ENCODE measurements around the gene ARPC5L. TPM values are rescaled to one million over a fixed set of nuclear protein-coding genes. Genes with fewer than 3 reads are reported as not detected.

ARPC5L gene
- total RNA-seq, 1 donor from 2014 or later, result 35.1 TPM

GRCh38 chr9:124815601-124816000 lies 46.3 kb upstream of the ARPC5L start:
- Mint-ChIP-seq H3K4me1 (ENCODE audit: low read depth) (peaks cover 49% of the 10 kb centered on the region), H3K27ac (ENCODE audit: unreplicated experiment) (no peak overlapping the region), H3K4me3 (ENCODE audit: unreplicated experiment) (no peak overlapping the region), H3K36me3 (ENCODE audit: low read depth) (no peaks in the 10 kb centered on the region), H3K27me3 (ENCODE audit: low read depth) (no peaks in the 10 kb centered on the region), H3K9me3 (ENCODE audit: low read depth) (no peaks in the 10 kb centered on the region)
- no peak for DNase-seq (ENCODE audit: low spot score)
- no peak for TF ChIP-seq CTCF (IDR thresholded peaks at IDR 0.05)

- H3K9me3 Mint-ChIP-seq (ENCODE audit: low read depth), result no peaks in the 10 kb centered on the region
- DNase-seq (ENCODE audit: low spot score), result no peak
- no peaks in the 10 kb centered on the region for H3K36me3 Mint-ChIP-seq (ENCODE audit: low read depth)
- H3K4me1 Mint-ChIP-seq (ENCODE audit: low read depth), result peaks cover 23% of the 10 kb centered on the region
- H3K27ac Mint-ChIP-seq (ENCODE audit: unreplicated experiment), result peak overlapping the region; percentile 29
- H3K4me3 Mint-ChIP-seq (ENCODE audit: unreplicated experiment), result no peak overlapping the region
- H3K27me3 Mint-ChIP-seq (ENCODE audit: low read depth), result no peaks in the 10 kb centered on the region
- TF ChIP-seq CTCF (IDR thresholded peaks at IDR 0.05), result no peak
These were observed 43.3 kb upstream of the ARPC5L start for GRCh38 chr9:124818431-124819281.

- DNase-seq (ENCODE audit: low spot score), result no peak
- Mint-ChIP-seq H3K27me3 (ENCODE audit: low read depth) (no peaks in the 10 kb centered on the region), H3K9me3 (ENCODE audit: low read depth) (peaks cover 2% of the 10 kb centered on the region), H3K4me1 (ENCODE audit: low read depth) (peaks cover 15% of the 10 kb centered on the region), H3K4me3 (ENCODE audit: unreplicated experiment) (no peak overlapping the region), H3K27ac (ENCODE audit: unreplicated experiment) (no peak overlapping the region), H3K36me3 (ENCODE audit: low read depth) (no peaks in the 10 kb centered on the region)
- no peak for TF ChIP-seq CTCF (IDR thresholded peaks at IDR 0.05)
These were observed 41.0 kb upstream of the ARPC5L start for GRCh38 chr9:124820698-124821623.

- no peak overlapping the region for H3K4me3 Mint-ChIP-seq (ENCODE audit: unreplicated experiment)
- no peaks in the 10 kb centered on the region for H3K27me3 Mint-ChIP-seq (ENCODE audit: low read depth)
- peaks cover 18% of the 10 kb centered on the region for H3K4me1 Mint-ChIP-seq (ENCODE audit: low read depth)
- DNase-seq (ENCODE audit: low spot score), result no peak
- no peak overlapping the region for H3K27ac Mint-ChIP-seq (ENCODE audit: unreplicated experiment)
- no peak for TF ChIP-seq CTCF (IDR thresholded peaks at IDR 0.05)
- peaks cover 6% of the 10 kb centered on the region for H3K9me3 Mint-ChIP-seq (ENCODE audit: low read depth)
- peaks cover 2% of the 10 kb centered on the region for H3K36me3 Mint-ChIP-seq (ENCODE audit: low read depth)
These were observed 33.2 kb upstream of the ARPC5L start for GRCh38 chr9:124828489-124829333.
